Measurements from ENCODE around the gene MICALL2.

The MICALL2 gene

GRCh38 chr7:1478480-1478879 lies 19.2 kb upstream of the MICALL2 start:
- no peak for DNase-seq (ENCODE audit: low read depth)
- TF ChIP-seq CTCF (IDR thresholded peaks at IDR 0.05; ENCODE audit: low read depth, low read length, missing control alignments), result no peak
- H3K4me3 ChIP-seq (ENCODE audit: low read depth, low read length), result no peak overlapping the region

DNA sequence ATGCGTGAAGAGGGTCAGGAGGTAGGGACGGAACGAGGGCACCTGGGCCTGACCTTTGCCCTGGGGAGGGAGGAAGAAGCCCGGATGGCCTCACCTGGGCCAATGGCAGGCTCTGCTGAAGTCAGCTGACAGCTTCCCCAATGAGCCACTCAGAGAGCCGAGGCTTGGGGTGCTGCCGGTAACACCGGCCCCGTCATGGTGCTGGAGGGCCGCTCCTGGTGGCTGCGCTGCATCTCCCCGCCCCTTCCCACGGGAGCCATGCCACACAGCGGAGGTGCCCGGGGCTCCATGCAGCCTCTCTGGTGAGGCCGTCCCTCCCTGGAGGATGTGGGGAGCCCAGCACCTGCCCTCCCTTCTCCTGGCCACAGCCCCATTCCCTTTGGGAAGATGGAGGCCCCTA lies 17.6 kb upstream of the MICALL2 start:
- no peak for TF ChIP-seq CTCF (IDR thresholded peaks at IDR 0.05; ENCODE audit: low read depth, low read length, missing control alignments)
- DNase-seq (ENCODE audit: low read depth), result no peak
- no peak overlapping the region for H3K4me3 ChIP-seq (ENCODE audit: low read depth, low read length)

- no peak for TF ChIP-seq CTCF (IDR thresholded peaks at IDR 0.05; ENCODE audit: low read depth, low read length, missing control alignments)
- DNase-seq (ENCODE audit: low read depth), result no peak
- no peak overlapping the region for H3K4me3 ChIP-seq (ENCODE audit: low read depth, low read length)
Observed at GRCh38 chr7:1475991-1476390, 16.7 kb upstream of the MICALL2 start.

GRCh38 chr7:1475393-1475792 lies 16.1 kb upstream of the MICALL2 start:
- no peak overlapping the region for H3K4me3 ChIP-seq (ENCODE audit: low read depth, low read length)
- DNase-seq (ENCODE audit: low read depth), result no peak
- no peak for TF ChIP-seq CTCF (IDR thresholded peaks at IDR 0.05; ENCODE audit: low read depth, low read length, missing control alignments)

DNA sequence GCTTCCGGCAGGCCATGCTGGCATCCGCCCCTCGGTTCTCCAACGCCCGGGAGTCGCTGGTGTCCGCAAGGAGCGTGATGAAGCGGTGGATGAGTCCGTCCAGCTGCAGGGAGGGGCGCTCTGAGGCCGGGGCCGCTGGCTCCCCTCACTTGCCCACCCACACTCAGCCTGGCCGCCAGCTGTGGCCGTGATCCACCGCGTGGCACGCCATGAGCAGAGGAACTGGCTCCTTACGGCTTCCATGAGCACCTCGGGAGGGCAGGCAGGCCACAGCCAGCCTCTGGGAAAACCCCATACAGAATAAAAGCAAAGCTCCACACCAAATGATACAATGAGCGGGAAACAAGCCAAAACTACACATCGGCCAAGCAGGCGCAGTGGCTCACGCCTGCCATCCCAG lies 15.5 kb upstream of the MICALL2 start:
- no peak for DNase-seq (ENCODE audit: low read depth)
- no peak overlapping the region for H3K4me3 ChIP-seq (ENCODE audit: low read depth, low read length)
- no peak for TF ChIP-seq CTCF (IDR thresholded peaks at IDR 0.05; ENCODE audit: low read depth, low read length, missing control alignments)

GRCh38 chr7:1473864-1474512 lies 14.7 kb upstream of the MICALL2 start:
- peak; percentile 47 for DNase-seq (ENCODE audit: low read depth)
- TF ChIP-seq CTCF (IDR thresholded peaks at IDR 0.05; ENCODE audit: low read depth, low read length, missing control alignments), result peak; percentile 96
- no peak overlapping the region for H3K4me3 ChIP-seq (ENCODE audit: low read depth, low read length)

- no peak for DNase-seq (ENCODE audit: low read depth)
- no peak for TF ChIP-seq CTCF (IDR thresholded peaks at IDR 0.05; ENCODE audit: low read depth, low read length, missing control alignments)
- H3K4me3 ChIP-seq (ENCODE audit: low read depth, low read length), result no peak overlapping the region
Observed at GRCh38 chr7:1470901-1471300, 11.6 kb upstream of the MICALL2 start.
